DOHH2 (cell line): ENCODE data around the gene VLDLR.

ENCODE experiments used
- H3F3A ChIP-seq: fragments of 200-600 bp; sonication (generic), shearing (Covaris generic); 2 replicates; pipeline ENCODE4 v1.6.0; 2016; ENCODE audit warnings: antibody characterized with exemption, mild to moderate bottlenecking; ENCODE audit not compliant: control insufficient read depth, insufficient read depth
- H3K27ac ChIP-seq: fragments of 200-600 bp; sonication (generic); 2 replicates; pipeline ENCODE4 v1.5.1; 2014; ENCODE audit warnings: low read depth, mild to moderate bottlenecking, low read length, moderate library complexity
- H3K27me3 ChIP-seq: fragments of 200-600 bp; sonication (generic); 2 replicates; pipeline ENCODE4 v1.6.1; 2014; ENCODE audit warnings: mild to moderate bottlenecking, low read length, mixed read lengths; ENCODE audit not compliant: control insufficient read depth
- H3K36me3 ChIP-seq: fragments of 200-600 bp; sonication (generic); 2 replicates; pipeline ENCODE4 v1.6.1; 2014; ENCODE audit warnings: mild to moderate bottlenecking, low read length, moderate library complexity, mixed read lengths; ENCODE audit not compliant: control insufficient read depth
- H3K4me1 ChIP-seq: fragments of 200-600 bp; sonication (generic); 2 replicates; pipeline ENCODE4 v1.6.1; 2014; ENCODE audit warnings: mild to moderate bottlenecking, low read length, mixed read lengths; ENCODE audit not compliant: control insufficient read depth
- H3K4me2 ChIP-seq: fragments of 200-600 bp; sonication (generic); 2 replicates; pipeline ENCODE4 v1.6.0; 2014; ENCODE audit warnings: mild to moderate bottlenecking, low read length, moderate library complexity
- H3K4me3 ChIP-seq: fragments of 200-600 bp; sonication (generic); 2 replicates; pipeline ENCODE4 v1.5.1; 2014; ENCODE audit warnings: mild to moderate bottlenecking, low read length, mixed read lengths
- H3K79me2 ChIP-seq: fragments of 200-600 bp; sonication (generic); 2 replicates; pipeline ENCODE4 v1.6.1; 2014; ENCODE audit warnings: mild to moderate bottlenecking, low read length, mixed read lengths; ENCODE audit not compliant: control insufficient read depth
- H3K9me2 ChIP-seq: fragments of 200-600 bp; sonication (generic); replicated peaks from 2 replicates; pipeline ENCODE4 v1.6.1; 2014; ENCODE audit warnings: mild to moderate bottlenecking, low read length, mixed read lengths; ENCODE audit not compliant: control insufficient read depth
- H3K9me3 ChIP-seq: fragments of 200-600 bp; sonication (generic); 2 replicates; pipeline ENCODE4 v1.6.1; 2014; ENCODE audit warnings: antibody characterized with exemption, low read length, mixed read lengths; ENCODE audit not compliant: control insufficient read depth, insufficient read depth
- H4K20me1 ChIP-seq: fragments of 200-600 bp; sonication (generic); 2 replicates; pipeline ENCODE4 v1.6.0; 2014; ENCODE audit warnings: low read depth, mild to moderate bottlenecking, antibody characterized with exemption, low read length, moderate library complexity; ENCODE audit not compliant: control insufficient read depth, insufficient read depth
- EZH2phosphoT487 ChIP-seq: fragments of 200-600 bp; sonication (generic); IDR thresholded peaks from 2 replicates; pipeline ENCODE4 v1.6.1; 2017; ENCODE audit warnings: borderline replicate concordance, mild to moderate bottlenecking, antibody characterized with exemption, low read length, moderate library complexity, mixed read lengths
- TF ChIP-seq, protein P1 (sequence below): fragments of 200-600 bp; sonication (generic); IDR thresholded peaks from one replicate; pipeline ENCODE4 v1.5.1; 2014; ENCODE audit warnings: antibody characterized with exemption, mild to moderate bottlenecking, low read depth, low read length; ENCODE audit not compliant: poor library complexity, severe bottlenecking

Gene VLDLR

GRCh38 chr9:2655411-2655901 lies 33.9 kb downstream of the VLDLR start:
- Histone ChIP-seq H3K27ac (no peak overlapping the region), H3K9me3 (no peaks in the 10 kb centered on the region), H3K4me2 (no peak overlapping the region), H4K20me1 (no peaks in the 10 kb centered on the region), H3K4me1 (peaks cover 15% of the 10 kb centered on the region), H3K9me2 (no peaks in the 10 kb centered on the region), H3K79me2 (no peaks in the 10 kb centered on the region), H3K36me3 (no peaks in the 10 kb centered on the region), H3K4me3 (no peak overlapping the region), H3K27me3 (no peaks in the 10 kb centered on the region), H3F3A (no peaks in the 10 kb centered on the region)
- TF ChIP-seq EZH2phosphoT487 = no peak
- TF ChIP-seq, protein P1, sequence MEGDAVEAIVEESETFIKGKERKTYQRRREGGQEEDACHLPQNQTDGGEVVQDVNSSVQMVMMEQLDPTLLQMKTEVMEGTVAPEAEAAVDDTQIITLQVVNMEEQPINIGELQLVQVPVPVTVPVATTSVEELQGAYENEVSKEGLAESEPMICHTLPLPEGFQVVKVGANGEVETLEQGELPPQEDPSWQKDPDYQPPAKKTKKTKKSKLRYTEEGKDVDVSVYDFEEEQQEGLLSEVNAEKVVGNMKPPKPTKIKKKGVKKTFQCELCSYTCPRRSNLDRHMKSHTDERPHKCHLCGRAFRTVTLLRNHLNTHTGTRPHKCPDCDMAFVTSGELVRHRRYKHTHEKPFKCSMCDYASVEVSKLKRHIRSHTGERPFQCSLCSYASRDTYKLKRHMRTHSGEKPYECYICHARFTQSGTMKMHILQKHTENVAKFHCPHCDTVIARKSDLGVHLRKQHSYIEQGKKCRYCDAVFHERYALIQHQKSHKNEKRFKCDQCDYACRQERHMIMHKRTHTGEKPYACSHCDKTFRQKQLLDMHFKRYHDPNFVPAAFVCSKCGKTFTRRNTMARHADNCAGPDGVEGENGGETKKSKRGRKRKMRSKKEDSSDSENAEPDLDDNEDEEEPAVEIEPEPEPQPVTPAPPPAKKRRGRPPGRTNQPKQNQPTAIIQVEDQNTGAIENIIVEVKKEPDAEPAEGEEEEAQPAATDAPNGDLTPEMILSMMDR = no peak

DNA sequence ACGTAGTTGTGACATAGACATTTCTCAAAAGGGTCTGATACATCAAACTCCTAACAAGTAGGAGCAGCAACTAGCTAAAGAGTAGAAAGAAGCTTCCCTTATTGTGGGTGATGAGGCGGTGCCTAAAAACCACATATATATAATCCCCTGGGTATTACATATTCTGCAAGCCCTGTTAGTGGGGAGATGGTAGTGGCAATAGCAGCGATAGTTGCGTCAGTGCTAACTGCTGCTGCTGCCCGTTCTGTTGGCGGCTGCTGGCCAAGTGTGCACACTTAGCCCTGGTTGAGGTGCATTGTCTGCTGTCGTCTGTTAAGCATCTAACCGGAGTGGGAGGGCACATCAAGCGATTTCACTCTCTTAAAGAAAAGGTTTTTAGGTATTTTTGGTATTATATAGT lies 35.8 kb downstream of the VLDLR start:
- no peak overlapping the region for H3K27ac ChIP-seq
- TF ChIP-seq, protein P1 = no peak
- TF ChIP-seq EZH2phosphoT487 = no peak

GRCh38 chr9:2662496-2662895 lies 40.9 kb downstream of the VLDLR start:
- H3K4me3 ChIP-seq = no peak overlapping the region
- no peaks in the 10 kb centered on the region for H3K9me2 ChIP-seq
- no peaks in the 10 kb centered on the region for H3K36me3 ChIP-seq
- no peaks in the 10 kb centered on the region for H4K20me1 ChIP-seq
- no peaks in the 10 kb centered on the region for H3K27me3 ChIP-seq
- no peaks in the 10 kb centered on the region for H3K79me2 ChIP-seq
- no peaks in the 10 kb centered on the region for H3F3A ChIP-seq
- H3K4me1 ChIP-seq = peaks cover 12% of the 10 kb centered on the region
- TF ChIP-seq, protein P1 = no peak
- no peak for TF ChIP-seq EZH2phosphoT487
- H3K9me3 ChIP-seq = peaks cover 4% of the 10 kb centered on the region; the same call in 1 of the 2 replicates
- H3K27ac ChIP-seq = no peak overlapping the region
- H3K4me2 ChIP-seq = no peak overlapping the region

More for the DNA sequence above, 35.8 kb downstream of the VLDLR start:
- Histone ChIP-seq H3F3A (no peaks in the 10 kb centered on the region), H3K27me3 (no peaks in the 10 kb centered on the region), H4K20me1 (no peaks in the 10 kb centered on the region), H3K36me3 (no peaks in the 10 kb centered on the region), H3K4me1 (peaks cover 15% of the 10 kb centered on the region), H3K9me3 (no peaks in the 10 kb centered on the region), H3K4me3 (no peak overlapping the region), H3K4me2 (0 out of 2 replicates have a peak overlapping the region, but pooled peaks have one; percentile 3), H3K79me2 (no peaks in the 10 kb centered on the region), H3K9me2 (no peaks in the 10 kb centered on the region)
